HUES6 (cell line): Measurements from ENCODE around the gene ASH1L.
"Not testable (repeated sequence)": the region's sequence is repeated elsewhere in the genome, so short reads cannot be mapped to it uniquely, and the experiment has no call there.

ENCODE experiments used
- H3K27ac ChIP-seq: 2 replicates; pipeline ENCODE4 v1.7.0; 2013; ENCODE audit warnings: low read depth, mild to moderate bottlenecking, low read length, inconsistent platforms
- H3K27me3 ChIP-seq: 2 replicates; pipeline ENCODE4 v1.6.1; 2013; ENCODE audit warnings: low read length; ENCODE audit not compliant: control insufficient read depth, insufficient read depth
- H3K36me3 ChIP-seq: 2 replicates; pipeline ENCODE4 v1.6.1; 2013; ENCODE audit warnings: low read length; ENCODE audit not compliant: control insufficient read depth, insufficient read depth
- H3K4me1 ChIP-seq: 2 replicates; pipeline ENCODE4 v1.6.1; 2013; ENCODE audit warnings: low read length; ENCODE audit not compliant: control insufficient read depth, insufficient read depth
- H3K4me3 ChIP-seq: 2 replicates; pipeline ENCODE4 v1.5.1; 2013; ENCODE audit warnings: low read depth, low read length
- H3K9ac ChIP-seq: one replicate; pipeline ENCODE4 v1.6.1; 2013; ENCODE audit warnings: mild to moderate bottlenecking, low read length
- H3K9me3 ChIP-seq: 2 replicates; pipeline ENCODE4 v1.6.1; 2013; ENCODE audit warnings: low read depth, low read length; ENCODE audit not compliant: control insufficient read depth, insufficient read depth

Gene ASH1L

DNA sequence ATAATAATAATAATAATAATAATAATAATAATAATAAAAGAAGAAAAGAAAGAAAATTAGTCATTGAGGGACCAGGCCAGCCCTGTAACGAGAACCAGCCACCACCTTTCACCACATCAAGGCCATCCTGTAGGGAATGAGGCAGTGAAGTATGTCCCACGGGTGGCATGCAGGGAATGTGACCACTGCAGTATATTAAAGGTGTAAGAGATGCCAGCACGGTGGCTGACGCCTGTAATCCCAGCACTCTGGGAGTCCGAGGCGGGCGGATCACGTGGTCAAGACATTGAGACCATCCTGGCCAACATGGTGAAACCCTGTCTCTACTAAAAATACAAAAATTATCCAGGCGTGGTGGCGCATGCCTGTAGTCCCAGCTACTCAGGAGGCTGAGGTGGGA is 271.6 kb downstream of the ASH1L start:
- H3K4me1 ChIP-seq, H3K9me3 ChIP-seq, H3K27ac ChIP-seq, H3K9ac ChIP-seq, H3K36me3 ChIP-seq, H3K4me3 ChIP-seq: not testable (repeated sequence)
- peaks cover 35% of the 10 kb centered on the region for H3K27me3 ChIP-seq

DNA sequence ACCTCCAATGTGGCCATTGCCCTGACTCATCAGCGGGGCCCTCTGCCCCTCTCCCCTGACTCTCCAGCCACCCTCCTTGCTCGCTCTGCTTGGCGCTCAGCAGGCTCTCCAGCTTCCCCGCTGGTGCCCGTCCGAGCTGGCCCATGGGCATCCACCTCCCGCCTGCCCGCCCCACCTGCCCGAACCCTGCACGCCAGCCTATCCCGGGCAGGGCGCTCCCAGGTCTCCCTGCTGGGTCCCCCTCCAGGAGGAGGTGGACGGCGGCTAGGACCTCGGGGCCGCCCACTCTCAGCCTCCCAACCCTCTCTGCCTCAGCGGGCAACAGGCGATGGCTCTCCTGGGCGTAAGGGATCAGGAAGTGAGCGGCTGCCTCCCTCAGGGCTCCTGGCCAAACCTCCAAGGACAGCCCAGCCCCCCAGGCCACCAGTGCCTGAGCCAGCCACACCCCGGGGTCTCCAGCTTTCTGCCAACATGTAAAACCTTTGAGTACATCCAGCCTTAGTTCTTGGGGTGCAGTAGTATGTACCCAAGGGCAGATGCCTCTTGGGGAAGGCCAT is 274.5 kb downstream of the ASH1L start:
- H3K4me3 ChIP-seq, result no peak overlapping the region
- H3K36me3 ChIP-seq, result no peaks in the 10 kb centered on the region
- no peaks in the 10 kb centered on the region for H3K9me3 ChIP-seq
- H3K27me3 ChIP-seq, result peaks cover 6% of the 10 kb centered on the region
- no peak overlapping the region for H3K9ac ChIP-seq
- no peak overlapping the region for H3K27ac ChIP-seq
- no peaks in the 10 kb centered on the region for H3K4me1 ChIP-seq

GRCh38 chr1:155286544-155286943 is 276.1 kb downstream of the ASH1L start:
- no peak overlapping the region for H3K4me3 ChIP-seq
- H3K27me3 ChIP-seq, result no peaks in the 10 kb centered on the region
- H3K27ac ChIP-seq, result no peak overlapping the region
- no peak overlapping the region for H3K9ac ChIP-seq
- H3K9me3 ChIP-seq, result no peaks in the 10 kb centered on the region
- H3K36me3 ChIP-seq, result no peaks in the 10 kb centered on the region; the same call in 1 of the 2 replicates
- H3K4me1 ChIP-seq, result no peaks in the 10 kb centered on the region

DNA sequence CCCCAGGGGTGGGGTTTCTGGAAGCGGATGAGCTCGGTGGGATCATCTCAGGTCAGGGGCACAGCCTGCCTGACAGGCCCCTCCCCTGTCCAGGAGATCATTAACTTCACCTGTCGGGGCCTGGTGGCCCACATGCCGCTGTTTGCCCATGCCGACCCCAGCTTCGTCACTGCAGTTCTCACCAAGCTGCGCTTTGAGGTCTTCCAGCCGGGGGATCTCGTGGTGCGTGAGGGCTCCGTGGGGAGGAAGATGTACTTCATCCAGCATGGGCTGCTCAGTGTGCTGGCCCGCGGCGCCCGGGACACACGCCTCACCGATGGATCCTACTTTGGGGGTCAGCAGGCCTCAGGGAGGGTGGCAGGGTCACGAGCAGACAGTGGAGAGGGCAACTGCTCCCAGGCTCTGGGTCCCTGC is 277.0 kb downstream of the ASH1L start:
- no peak overlapping the region for H3K9ac ChIP-seq
- no peak overlapping the region for H3K4me3 ChIP-seq
- H3K4me1 ChIP-seq, result no peaks in the 10 kb centered on the region
- no peak overlapping the region for H3K27ac ChIP-seq
- no peaks in the 10 kb centered on the region for H3K9me3 ChIP-seq
- H3K27me3 ChIP-seq, result no peaks in the 10 kb centered on the region
- no peaks in the 10 kb centered on the region; the same call in 1 of the 2 replicates for H3K36me3 ChIP-seq
